ENCODE measurements around the gene NELL1. TPM values are rescaled to one million over a fixed set of nuclear protein-coding genes. Genes with fewer than 3 reads are reported as not detected.

NELL1 gene
- total and polyA plus RNA-seq, 2 donors from 2014 or later, result 0.31 to 14.8 TPM

DNA sequence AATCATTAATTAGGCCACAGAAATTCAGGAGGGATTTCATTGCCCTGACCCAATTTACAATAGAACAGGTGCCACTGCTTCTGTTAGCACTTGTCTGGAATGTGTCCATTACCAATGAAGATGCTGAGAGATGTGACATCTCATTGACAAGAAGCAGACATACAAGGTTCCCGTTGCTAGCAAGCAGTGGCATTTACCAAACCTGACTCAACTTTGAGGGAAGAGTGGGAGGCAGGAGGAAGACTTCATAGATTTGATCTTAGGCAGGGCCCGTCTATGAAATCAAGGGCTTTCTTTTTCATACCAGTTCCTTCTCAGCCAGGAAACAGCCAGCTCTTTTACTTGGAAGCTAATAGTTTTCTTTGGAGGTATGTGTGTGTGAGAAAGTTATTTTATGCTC is 280.2 kb downstream of the NELL1 start:
- DNase-seq (no peak), FAIRE-seq (no peak)
- H3K27ac ChIP-seq (ENCODE audit: low read depth in 2 of 2, low read length in 2 of 2), result no peak overlapping the region
- H3K9me3 ChIP-seq (ENCODE audit: control insufficient read depth in 2 of 3, insufficient read depth in 1 of 3, low read length in 3 of 3), result no peaks in the 10 kb centered on the region
- no peaks in the 10 kb centered on the region for H3K27me3 ChIP-seq (ENCODE audit: control insufficient read depth, insufficient read depth, low read length)
- no peak overlapping the region for H3K9ac ChIP-seq (ENCODE audit: low read length in 3 of 3)
- H3K36me3 ChIP-seq (ENCODE audit: control insufficient read depth in 2 of 3, insufficient read depth in 3 of 3, low read length in 3 of 3), result no peaks in the 10 kb centered on the region
- H3K4me1 ChIP-seq (ENCODE audit: control insufficient read depth in 2 of 3, insufficient read depth in 2 of 3, low read depth in 1 of 3, low read length in 3 of 3), result no peaks in the 10 kb centered on the region
- intact Hi-C loops (cut with DNase I), result no loop called here
- no peak overlapping the region for H3K4me3 ChIP-seq (ENCODE audit: low read length in 3 of 3)
- TF ChIP-seq, protein P1, sequence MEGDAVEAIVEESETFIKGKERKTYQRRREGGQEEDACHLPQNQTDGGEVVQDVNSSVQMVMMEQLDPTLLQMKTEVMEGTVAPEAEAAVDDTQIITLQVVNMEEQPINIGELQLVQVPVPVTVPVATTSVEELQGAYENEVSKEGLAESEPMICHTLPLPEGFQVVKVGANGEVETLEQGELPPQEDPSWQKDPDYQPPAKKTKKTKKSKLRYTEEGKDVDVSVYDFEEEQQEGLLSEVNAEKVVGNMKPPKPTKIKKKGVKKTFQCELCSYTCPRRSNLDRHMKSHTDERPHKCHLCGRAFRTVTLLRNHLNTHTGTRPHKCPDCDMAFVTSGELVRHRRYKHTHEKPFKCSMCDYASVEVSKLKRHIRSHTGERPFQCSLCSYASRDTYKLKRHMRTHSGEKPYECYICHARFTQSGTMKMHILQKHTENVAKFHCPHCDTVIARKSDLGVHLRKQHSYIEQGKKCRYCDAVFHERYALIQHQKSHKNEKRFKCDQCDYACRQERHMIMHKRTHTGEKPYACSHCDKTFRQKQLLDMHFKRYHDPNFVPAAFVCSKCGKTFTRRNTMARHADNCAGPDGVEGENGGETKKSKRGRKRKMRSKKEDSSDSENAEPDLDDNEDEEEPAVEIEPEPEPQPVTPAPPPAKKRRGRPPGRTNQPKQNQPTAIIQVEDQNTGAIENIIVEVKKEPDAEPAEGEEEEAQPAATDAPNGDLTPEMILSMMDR (IDR thresholded peaks at IDR 0.05; ENCODE audit: borderline replicate concordance, extremely low read depth, insufficient read depth), result no peak

DNA sequence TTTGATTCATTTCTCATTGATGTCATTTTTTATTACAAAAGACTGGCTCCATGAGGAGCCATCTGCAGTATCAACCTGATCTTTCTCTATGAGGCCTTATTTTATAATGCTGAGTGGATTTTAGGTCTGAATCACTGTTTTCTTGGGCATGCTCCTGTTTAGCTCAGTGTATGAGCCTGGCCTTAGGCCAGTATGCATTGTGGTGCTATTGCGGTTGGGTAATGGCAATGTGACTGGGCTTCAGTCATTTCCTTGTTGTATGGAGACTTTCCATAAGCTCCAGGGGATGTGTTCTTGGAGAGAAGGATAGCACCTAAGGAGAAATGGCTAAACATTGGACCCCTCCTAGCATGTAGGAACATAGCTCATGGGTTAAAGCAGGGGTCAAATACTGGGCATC is 293.2 kb downstream of the NELL1 start:
- FAIRE-seq (no peak), DNase-seq (no peak)
- Histone ChIP-seq H3K36me3 (ENCODE audit: control insufficient read depth in 2 of 3, insufficient read depth in 3 of 3, low read length in 3 of 3) (no peaks in the 10 kb centered on the region), H3K4me3 (ENCODE audit: low read length in 3 of 3) (no peak overlapping the region), H3K27ac (ENCODE audit: low read depth in 2 of 2, low read length in 2 of 2) (no peak overlapping the region), H3K9ac (ENCODE audit: low read length in 3 of 3) (no peak overlapping the region), H3K27me3 (ENCODE audit: control insufficient read depth, insufficient read depth, low read length) (no peaks in the 10 kb centered on the region), H3K4me1 (ENCODE audit: control insufficient read depth in 2 of 3, insufficient read depth in 2 of 3, low read depth in 1 of 3, low read length in 3 of 3) (no peaks in the 10 kb centered on the region), H3K9me3 (ENCODE audit: control insufficient read depth in 2 of 3, insufficient read depth in 1 of 3, low read length in 3 of 3) (no peaks in the 10 kb centered on the region)
- TF ChIP-seq, protein P1 (IDR thresholded peaks at IDR 0.05; ENCODE audit: borderline replicate concordance, extremely low read depth, insufficient read depth), result no peak
- intact Hi-C loops (cut with DNase I), result no loop called here

DNA sequence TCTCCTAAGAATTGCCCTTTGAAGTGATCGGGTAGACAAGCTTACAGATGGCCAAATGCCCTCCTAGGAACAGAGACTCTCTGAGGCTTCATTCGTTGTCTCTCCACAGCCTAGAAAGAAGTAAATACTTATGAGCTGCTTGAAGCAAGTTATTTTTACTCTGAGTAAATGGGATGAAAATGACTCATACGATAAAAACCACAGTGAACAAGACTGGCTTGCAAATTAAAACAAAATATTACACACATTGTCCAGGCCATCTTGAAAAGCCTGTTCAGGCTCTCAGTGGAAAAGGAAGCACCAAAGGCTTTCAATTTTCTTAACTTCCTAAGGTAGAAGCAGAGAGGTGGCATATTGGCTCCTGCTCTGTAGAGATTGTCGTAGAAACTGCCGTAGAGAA is 294.2 kb downstream of the NELL1 start:
- intact Hi-C loops (cut with DNase I), result no loop called here
- no peak overlapping the region for H3K9ac ChIP-seq (ENCODE audit: low read length in 3 of 3)
- no peaks in the 10 kb centered on the region for H3K9me3 ChIP-seq (ENCODE audit: control insufficient read depth in 2 of 3, insufficient read depth in 1 of 3, low read length in 3 of 3)
- no peak for FAIRE-seq
- H3K4me3 ChIP-seq (ENCODE audit: low read length in 3 of 3), result no peak overlapping the region
- DNase-seq, result no peak
- no peak overlapping the region for H3K27ac ChIP-seq (ENCODE audit: low read depth in 2 of 2, low read length in 2 of 2)
- TF ChIP-seq, protein P1 (IDR thresholded peaks at IDR 0.05; ENCODE audit: borderline replicate concordance, extremely low read depth, insufficient read depth), result no peak
- H3K27me3 ChIP-seq (ENCODE audit: control insufficient read depth, insufficient read depth, low read length), result no peaks in the 10 kb centered on the region
- no peaks in the 10 kb centered on the region for H3K36me3 ChIP-seq (ENCODE audit: control insufficient read depth in 2 of 3, insufficient read depth in 3 of 3, low read length in 3 of 3)
- H3K4me1 ChIP-seq (ENCODE audit: control insufficient read depth in 2 of 3, insufficient read depth in 2 of 3, low read depth in 1 of 3, low read length in 3 of 3), result no peaks in the 10 kb centered on the region

DNA sequence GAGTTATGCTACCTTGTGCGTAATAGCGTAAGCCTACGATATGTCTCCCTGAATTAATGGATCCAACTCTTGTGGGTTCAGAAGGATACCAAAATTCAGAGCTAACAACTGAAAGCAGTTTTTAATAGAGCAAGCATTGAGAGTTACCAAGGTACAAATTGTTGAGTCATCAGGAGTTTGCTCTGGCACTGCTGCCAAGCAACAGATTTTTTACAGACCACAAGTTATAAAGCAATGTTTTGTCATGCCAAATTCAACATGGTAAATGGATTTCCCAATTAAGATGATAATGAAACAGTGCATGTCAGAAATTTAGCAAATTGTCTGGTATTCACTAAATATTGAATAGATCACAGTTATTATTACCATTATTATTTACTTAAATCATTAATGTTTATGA is 295.6 kb downstream of the NELL1 start:
- no peaks in the 10 kb centered on the region for H3K9me3 ChIP-seq (ENCODE audit: control insufficient read depth in 2 of 3, insufficient read depth in 1 of 3, low read length in 3 of 3)
- no peak overlapping the region for H3K27ac ChIP-seq (ENCODE audit: low read depth in 2 of 2, low read length in 2 of 2)
- no peaks in the 10 kb centered on the region for H3K36me3 ChIP-seq (ENCODE audit: control insufficient read depth in 2 of 3, insufficient read depth in 3 of 3, low read length in 3 of 3)
- DNase-seq (no peak), FAIRE-seq (no peak)
- H3K4me1 ChIP-seq (ENCODE audit: control insufficient read depth in 2 of 3, insufficient read depth in 2 of 3, low read depth in 1 of 3, low read length in 3 of 3), result no peaks in the 10 kb centered on the region
- no peak overlapping the region for H3K4me3 ChIP-seq (ENCODE audit: low read length in 3 of 3)
- intact Hi-C loops (cut with DNase I), result no loop called here
- H3K9ac ChIP-seq (ENCODE audit: low read length in 3 of 3), result no peak overlapping the region
- no peaks in the 10 kb centered on the region for H3K27me3 ChIP-seq (ENCODE audit: control insufficient read depth, insufficient read depth, low read length)
- TF ChIP-seq, protein P1 (IDR thresholded peaks at IDR 0.05; ENCODE audit: borderline replicate concordance, extremely low read depth, insufficient read depth), result no peak

Data from kidney (tissue), 14 donors.